Measurements from ENCODE around the gene BATF3.

BATF3 gene

DNA sequence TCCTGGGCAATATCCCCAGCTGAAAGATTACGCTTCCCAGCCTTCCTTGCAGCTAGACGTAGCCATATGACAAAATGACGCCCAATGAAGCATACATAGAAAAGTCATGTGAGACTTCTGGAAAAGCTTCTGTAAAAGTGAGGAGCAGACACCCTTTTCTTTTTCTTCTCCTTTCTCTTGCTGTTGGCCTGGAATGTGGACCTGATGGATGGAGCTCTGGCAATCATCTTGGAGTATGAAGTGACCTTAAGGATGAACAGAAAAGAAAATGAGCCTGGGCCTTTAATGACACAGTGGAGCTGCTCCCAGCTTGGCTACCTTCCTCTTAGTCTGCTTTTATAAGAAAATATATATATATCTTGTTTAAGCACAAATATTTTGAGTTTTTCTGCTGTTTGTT is 24.8 kb downstream of the BATF3 start:
- no peak overlapping the region for H3K9ac ChIP-seq (ENCODE audit: low read depth, low read length, poor library complexity, severe bottlenecking)
- peaks cover 9% of the 10 kb centered on the region for H3K4me1 ChIP-seq (ENCODE audit: insufficient read depth, low read length, poor library complexity, severe bottlenecking)
- no peaks in the 10 kb centered on the region for H3K79me2 ChIP-seq (ENCODE audit: insufficient read depth, low read length)
- no peaks in the 10 kb centered on the region for H3F3A ChIP-seq (ENCODE audit: low read depth)
- H2AFZ ChIP-seq (ENCODE audit: low read length): no peak overlapping the region
- H3K4me3 ChIP-seq (ENCODE audit: low read length, poor library complexity, severe bottlenecking): no peak overlapping the region
- no peaks in the 10 kb centered on the region for H3K27me3 ChIP-seq (ENCODE audit: insufficient read depth, low read length, poor library complexity, severe bottlenecking)
- H4K20me1 ChIP-seq (ENCODE audit: insufficient read depth, low read length, poor library complexity, severe bottlenecking): no peaks in the 10 kb centered on the region
- TF ChIP-seq EZH2phosphoT487 (IDR thresholded peaks at IDR 0.05; ENCODE audit: borderline replicate concordance): no peak
- TF ChIP-seq, protein P1, sequence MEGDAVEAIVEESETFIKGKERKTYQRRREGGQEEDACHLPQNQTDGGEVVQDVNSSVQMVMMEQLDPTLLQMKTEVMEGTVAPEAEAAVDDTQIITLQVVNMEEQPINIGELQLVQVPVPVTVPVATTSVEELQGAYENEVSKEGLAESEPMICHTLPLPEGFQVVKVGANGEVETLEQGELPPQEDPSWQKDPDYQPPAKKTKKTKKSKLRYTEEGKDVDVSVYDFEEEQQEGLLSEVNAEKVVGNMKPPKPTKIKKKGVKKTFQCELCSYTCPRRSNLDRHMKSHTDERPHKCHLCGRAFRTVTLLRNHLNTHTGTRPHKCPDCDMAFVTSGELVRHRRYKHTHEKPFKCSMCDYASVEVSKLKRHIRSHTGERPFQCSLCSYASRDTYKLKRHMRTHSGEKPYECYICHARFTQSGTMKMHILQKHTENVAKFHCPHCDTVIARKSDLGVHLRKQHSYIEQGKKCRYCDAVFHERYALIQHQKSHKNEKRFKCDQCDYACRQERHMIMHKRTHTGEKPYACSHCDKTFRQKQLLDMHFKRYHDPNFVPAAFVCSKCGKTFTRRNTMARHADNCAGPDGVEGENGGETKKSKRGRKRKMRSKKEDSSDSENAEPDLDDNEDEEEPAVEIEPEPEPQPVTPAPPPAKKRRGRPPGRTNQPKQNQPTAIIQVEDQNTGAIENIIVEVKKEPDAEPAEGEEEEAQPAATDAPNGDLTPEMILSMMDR (conservative IDR thresholded peaks at IDR 0.05; ENCODE audit: low read length): no peak
- no peak overlapping the region for H3K4me2 ChIP-seq (ENCODE audit: low read depth, low read length, poor library complexity, severe bottlenecking)
- H3K9me2 ChIP-seq (replicated peaks; ENCODE audit: low read depth, low read length): no peaks in the 10 kb centered on the region
- H3K9me3 ChIP-seq (ENCODE audit: insufficient read depth, low read depth, low read length): no peaks in the 10 kb centered on the region
- H3K36me3 ChIP-seq (ENCODE audit: insufficient read depth, low read length): no peaks in the 10 kb centered on the region

DNA sequence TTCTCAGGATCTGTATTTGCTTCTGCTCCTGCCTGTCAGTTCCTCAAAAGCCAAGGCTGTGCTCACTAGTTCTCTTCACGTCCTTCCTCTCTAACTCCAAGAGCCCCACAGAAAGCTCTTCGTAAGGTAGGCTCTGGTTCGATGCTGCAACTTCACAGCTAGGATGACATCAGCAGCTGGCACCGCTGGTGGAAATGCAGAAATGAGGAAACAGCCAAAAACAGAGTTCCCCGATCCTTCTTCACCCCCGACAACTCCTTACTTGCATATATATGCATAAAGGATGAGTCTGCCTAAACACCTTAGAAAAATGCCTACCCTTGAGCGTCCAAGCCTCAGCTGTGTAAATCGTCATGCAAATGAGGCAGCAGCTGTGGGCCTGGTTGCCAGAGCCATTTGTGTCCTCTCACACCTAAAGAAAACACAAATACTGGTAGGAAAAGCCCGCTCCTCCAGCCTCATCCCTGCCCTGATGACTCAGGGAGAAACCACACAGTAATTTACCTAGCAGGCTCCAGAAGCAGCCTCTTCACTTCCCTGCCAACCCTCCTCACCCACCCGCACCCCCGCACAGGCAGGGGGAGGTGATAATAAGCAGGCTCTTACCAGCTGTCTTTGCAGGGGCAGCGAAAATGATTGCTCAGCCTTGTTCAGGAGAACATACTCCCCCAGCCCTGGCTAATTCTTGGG is 28.2 kb downstream of the BATF3 start:
- no peak overlapping the region for H3K9ac ChIP-seq (ENCODE audit: low read depth, low read length, poor library complexity, severe bottlenecking)
- peak overlapping the region; percentile 34; the same call in 1 of the 2 replicates for H2AFZ ChIP-seq (ENCODE audit: low read length)
- no peaks in the 10 kb centered on the region for H3K27me3 ChIP-seq (ENCODE audit: insufficient read depth, low read length, poor library complexity, severe bottlenecking)
- H3F3A ChIP-seq (ENCODE audit: low read depth): 0 out of 2 replicates have a peak, but pooled peaks cover 2% of the 10 kb centered on the region
- TF ChIP-seq EZH2phosphoT487 (IDR thresholded peaks at IDR 0.05; ENCODE audit: borderline replicate concordance): no peak
- TF ChIP-seq, protein P1 (conservative IDR thresholded peaks at IDR 0.05; ENCODE audit: low read length): no peak
- H3K9me3 ChIP-seq (ENCODE audit: insufficient read depth, low read depth, low read length): no peaks in the 10 kb centered on the region
- H3K4me3 ChIP-seq (ENCODE audit: low read length, poor library complexity, severe bottlenecking): no peak overlapping the region
- no peak overlapping the region for H3K4me2 ChIP-seq (ENCODE audit: low read depth, low read length, poor library complexity, severe bottlenecking)
- no peaks in the 10 kb centered on the region for H3K36me3 ChIP-seq (ENCODE audit: insufficient read depth, low read length)
- H4K20me1 ChIP-seq (ENCODE audit: insufficient read depth, low read length, poor library complexity, severe bottlenecking): no peaks in the 10 kb centered on the region
- H3K9me2 ChIP-seq (replicated peaks; ENCODE audit: low read depth, low read length): no peaks in the 10 kb centered on the region
- H3K79me2 ChIP-seq (ENCODE audit: insufficient read depth, low read length): no peaks in the 10 kb centered on the region
- peaks cover 28% of the 10 kb centered on the region for H3K4me1 ChIP-seq (ENCODE audit: insufficient read depth, low read length, poor library complexity, severe bottlenecking)

- Histone ChIP-seq H3K27me3 (ENCODE audit: insufficient read depth, low read length, poor library complexity, severe bottlenecking) (no peaks in the 10 kb centered on the region), H2AFZ (ENCODE audit: low read length) (peak overlapping the region; percentile 34; the same call in 1 of the 2 replicates)
Measured at GRCh38 chr1:212670882-212671281, 28.8 kb downstream of the BATF3 start.

More at GRCh38 chr1:212670882-212671281, 28.8 kb downstream of the BATF3 start:
- no peaks in the 10 kb centered on the region for H3K79me2 ChIP-seq (ENCODE audit: insufficient read depth, low read length)
- H3K9ac ChIP-seq (ENCODE audit: low read depth, low read length, poor library complexity, severe bottlenecking): no peak overlapping the region
- no peaks in the 10 kb centered on the region for H4K20me1 ChIP-seq (ENCODE audit: insufficient read depth, low read length, poor library complexity, severe bottlenecking)
- H3K4me1 ChIP-seq (ENCODE audit: insufficient read depth, low read length, poor library complexity, severe bottlenecking): peaks cover 32% of the 10 kb centered on the region
- no peak for TF ChIP-seq EZH2phosphoT487 (IDR thresholded peaks at IDR 0.05; ENCODE audit: borderline replicate concordance)
- TF ChIP-seq, protein P1 (conservative IDR thresholded peaks at IDR 0.05; ENCODE audit: low read length): no peak
- H3K4me2 ChIP-seq (ENCODE audit: low read depth, low read length, poor library complexity, severe bottlenecking): no peak overlapping the region
- H3F3A ChIP-seq (ENCODE audit: low read depth): 0 out of 2 replicates have a peak, but pooled peaks cover 2% of the 10 kb centered on the region
- no peaks in the 10 kb centered on the region for H3K36me3 ChIP-seq (ENCODE audit: insufficient read depth, low read length)
- H3K9me3 ChIP-seq (ENCODE audit: insufficient read depth, low read depth, low read length): no peaks in the 10 kb centered on the region
- H3K4me3 ChIP-seq (ENCODE audit: low read length, poor library complexity, severe bottlenecking): no peak overlapping the region
- H3K9me2 ChIP-seq (replicated peaks; ENCODE audit: low read depth, low read length): no peaks in the 10 kb centered on the region
